HEK293 (cell line): ENCODE results near the gene UBAP1L.

ENCODE experiments used
- RBAK ChIP-seq: fragments of 450-650 bp; formaldehyde crosslinking; IDR thresholded peaks from 2 replicates; pipeline ENCODE4 v1.5.1; 2016; ENCODE audit warnings: missing biosample characterization, missing genetic modification characterization
- SETDB1 ChIP-seq: IDR thresholded peaks from one replicate; pipeline ENCODE4 v1.6.1; 2017; ENCODE audit warnings: mild to moderate bottlenecking, low read length, moderate library complexity, mixed read lengths; ENCODE audit not compliant: insufficient read length
- ZFP37 ChIP-seq: fragments of 450-650 bp; formaldehyde crosslinking; IDR thresholded peaks from 2 replicates; pipeline ENCODE4 v1.5.1; 2016; ENCODE audit warnings: missing biosample characterization, missing genetic modification characterization
- ZNF19 ChIP-seq: fragments of 450-650 bp; formaldehyde crosslinking; IDR thresholded peaks from 2 replicates; pipeline ENCODE4; 2016; ENCODE audit warnings: missing biosample characterization, missing genetic modification characterization, low read depth
- ZNF211 ChIP-seq: fragments of 450-650 bp; formaldehyde crosslinking; IDR thresholded peaks from 2 replicates; pipeline ENCODE4 v1.5.1; 2016; ENCODE audit warnings: low read depth, missing biosample characterization, missing genetic modification characterization
- TF ChIP-seq, protein P1 (sequence below): fragments of 450-650 bp; formaldehyde crosslinking; IDR thresholded peaks from 2 replicates; pipeline ENCODE4 v1.5.1; 2016; ENCODE audit warnings: missing biosample characterization, missing genetic modification characterization

- TF ChIP-seq, protein P1, sequence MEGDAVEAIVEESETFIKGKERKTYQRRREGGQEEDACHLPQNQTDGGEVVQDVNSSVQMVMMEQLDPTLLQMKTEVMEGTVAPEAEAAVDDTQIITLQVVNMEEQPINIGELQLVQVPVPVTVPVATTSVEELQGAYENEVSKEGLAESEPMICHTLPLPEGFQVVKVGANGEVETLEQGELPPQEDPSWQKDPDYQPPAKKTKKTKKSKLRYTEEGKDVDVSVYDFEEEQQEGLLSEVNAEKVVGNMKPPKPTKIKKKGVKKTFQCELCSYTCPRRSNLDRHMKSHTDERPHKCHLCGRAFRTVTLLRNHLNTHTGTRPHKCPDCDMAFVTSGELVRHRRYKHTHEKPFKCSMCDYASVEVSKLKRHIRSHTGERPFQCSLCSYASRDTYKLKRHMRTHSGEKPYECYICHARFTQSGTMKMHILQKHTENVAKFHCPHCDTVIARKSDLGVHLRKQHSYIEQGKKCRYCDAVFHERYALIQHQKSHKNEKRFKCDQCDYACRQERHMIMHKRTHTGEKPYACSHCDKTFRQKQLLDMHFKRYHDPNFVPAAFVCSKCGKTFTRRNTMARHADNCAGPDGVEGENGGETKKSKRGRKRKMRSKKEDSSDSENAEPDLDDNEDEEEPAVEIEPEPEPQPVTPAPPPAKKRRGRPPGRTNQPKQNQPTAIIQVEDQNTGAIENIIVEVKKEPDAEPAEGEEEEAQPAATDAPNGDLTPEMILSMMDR (tag by site-specific recombination), result no peak
- TF ChIP-seq ZFP37 (tag by site-specific recombination), result no peak
- TF ChIP-seq SETDB1, result no peak
- TF ChIP-seq ZNF211, result no peak
- TF ChIP-seq ZNF19 (tag by site-specific recombination), result no peak
- TF ChIP-seq RBAK, result no peak
These were observed 12.1 kb downstream of the UBAP1L start for GRCh38 chr15:65102912-65103311.
